HepG2 (cell line): Measurements from ENCODE around the gene BAMBI. TPM values are rescaled to one million over a fixed set of nuclear protein-coding genes. Genes with fewer than 3 reads are reported as not detected.

Source experiments
- BCL3 ChIP-seq: sonication (generic); formaldehyde crosslinking; IDR thresholded peaks from 2 replicates; pipeline ENCODE4 v1.5.1; 2020; ENCODE audit warnings: mild to moderate bottlenecking, missing genetic modification reagents, moderate library complexity
- CENPX ChIP-seq: sonication (generic); formaldehyde crosslinking; IDR thresholded peaks from 2 replicates; pipeline ENCODE4 v1.9.0; 2021; ENCODE audit warnings: mild to moderate bottlenecking, missing genetic modification reagents, moderate library complexity
- DMAP1 ChIP-seq: IDR thresholded peaks from 2 replicates; pipeline ENCODE4 v1.6.1; 2016
- E2F5 ChIP-seq: sonication (generic); formaldehyde crosslinking; conservative IDR thresholded peaks from 2 replicates; pipeline ENCODE4 v1.4.0; 2020; ENCODE audit warnings: missing genetic modification reagents
- FOXO1 ChIP-seq: sonication (generic); formaldehyde crosslinking; IDR thresholded peaks from 2 replicates; pipeline ENCODE4 v1.4.0; 2020; ENCODE audit warnings: missing genetic modification reagents
- FOXP1 ChIP-seq, 2 experiments: fragments of 450-650 bp in 1 of 2; IDR thresholded peaks; 2 replicates each; pipeline ENCODE4 v1.6.1; 2017 to 2018; ENCODE audit warnings: antibody characterized with exemption in 1 of 2
- HNF1B ChIP-seq: sonication (generic); formaldehyde crosslinking; IDR thresholded peaks from 2 replicates; pipeline ENCODE4 v1.5.1; 2020; ENCODE audit warnings: mild to moderate bottlenecking, moderate library complexity, missing genetic modification reagents
- HOXA3 ChIP-seq: sonication (generic); formaldehyde crosslinking; IDR thresholded peaks from 2 replicates; pipeline ENCODE4 v1.5.0; 2020; ENCODE audit warnings: missing genetic modification reagents
- NBN ChIP-seq: fragments of 450-650 bp; conservative IDR thresholded peaks from 2 replicates; pipeline ENCODE4 v1.6.1; 2017
- RBFOX2 ChIP-seq: fragments of 200-400 bp; formaldehyde crosslinking; IDR thresholded peaks from 2 replicates; pipeline ENCODE4 v1.6.1; 2017; ENCODE audit warnings: low read depth, mild to moderate bottlenecking, low read length
- ZNF124 ChIP-seq: sonication (generic); formaldehyde crosslinking; IDR thresholded peaks from 2 replicates; pipeline ENCODE4 v1.4.0; 2020; ENCODE audit warnings: missing genetic modification reagents
- ZNF33B ChIP-seq: sonication (generic); formaldehyde crosslinking; IDR thresholded peaks from 2 replicates; pipeline ENCODE4 v1.5.1; 2020; ENCODE audit warnings: mild to moderate bottlenecking, missing genetic modification reagents
- ZNF513 ChIP-seq: sonication (generic); formaldehyde crosslinking; conservative IDR thresholded peaks from 2 replicates; pipeline ENCODE4 v1.5.0; 2020; ENCODE audit warnings: missing genetic modification reagents
- ZNF574 ChIP-seq: sonication (generic); formaldehyde crosslinking; IDR thresholded peaks from 2 replicates; pipeline ENCODE4 v1.4.0; 2020; ENCODE audit warnings: missing genetic modification reagents
- ZNF720 ChIP-seq: sonication (generic); formaldehyde crosslinking; IDR thresholded peaks from 2 replicates; pipeline ENCODE4 v1.4.0; 2020; ENCODE audit warnings: missing genetic modification reagents
- polyA plus RNA-seq, 8 experiments: library from polyadenylated mRNA; depleted of rRNA in 3 of 8; stranded (reverse) in 7 of 8; unstranded in 1 of 8; fragments of >200 nt; fragmentation: Illumina TruSeq in 4 of 8; extraction: Trizol in 4 of 8; gene quantifications; 2 replicates each; pipeline versions ENCODE4 v1.2.1 to v1.2.3, GENCODE V29; 2011 to 2016; ENCODE audit warnings: low read depth in 4 of 8, missing spikeins in 1 of 8, mixed read lengths in 1 of 8; ENCODE audit not compliant: insufficient read depth in 1 of 8
- total RNA-seq, 5 experiments: library from RNA; depleted of rRNA; stranded (reverse); fragments of >200 nt; fragmentation: Illumina TruSeq; extraction: Trizol; gene quantifications; 2 replicates each; pipeline ENCODE4 v1.2.3, GENCODE V29; 2016; ENCODE audit warnings: low read depth in 1 of 5
- TF ChIP-seq, protein P1 (sequence below): sonication (generic); formaldehyde crosslinking; IDR thresholded peaks from 2 replicates; pipeline ENCODE4 v1.4.0; 2020; ENCODE audit warnings: missing genetic modification reagents
- TF ChIP-seq, protein P2 (sequence below): sonication (generic); formaldehyde crosslinking; IDR thresholded peaks from 2 replicates; pipeline ENCODE4 v1.4.0; 2020; ENCODE audit warnings: missing genetic modification reagents, mild to moderate bottlenecking, borderline replicate concordance

BAMBI gene
- total and polyA plus RNA-seq, 2 of the 13 experiments (the other 11 are each of a cell fraction or from before 2014, with no cell fraction given) = 12.0 to 23.6 TPM

DNA sequence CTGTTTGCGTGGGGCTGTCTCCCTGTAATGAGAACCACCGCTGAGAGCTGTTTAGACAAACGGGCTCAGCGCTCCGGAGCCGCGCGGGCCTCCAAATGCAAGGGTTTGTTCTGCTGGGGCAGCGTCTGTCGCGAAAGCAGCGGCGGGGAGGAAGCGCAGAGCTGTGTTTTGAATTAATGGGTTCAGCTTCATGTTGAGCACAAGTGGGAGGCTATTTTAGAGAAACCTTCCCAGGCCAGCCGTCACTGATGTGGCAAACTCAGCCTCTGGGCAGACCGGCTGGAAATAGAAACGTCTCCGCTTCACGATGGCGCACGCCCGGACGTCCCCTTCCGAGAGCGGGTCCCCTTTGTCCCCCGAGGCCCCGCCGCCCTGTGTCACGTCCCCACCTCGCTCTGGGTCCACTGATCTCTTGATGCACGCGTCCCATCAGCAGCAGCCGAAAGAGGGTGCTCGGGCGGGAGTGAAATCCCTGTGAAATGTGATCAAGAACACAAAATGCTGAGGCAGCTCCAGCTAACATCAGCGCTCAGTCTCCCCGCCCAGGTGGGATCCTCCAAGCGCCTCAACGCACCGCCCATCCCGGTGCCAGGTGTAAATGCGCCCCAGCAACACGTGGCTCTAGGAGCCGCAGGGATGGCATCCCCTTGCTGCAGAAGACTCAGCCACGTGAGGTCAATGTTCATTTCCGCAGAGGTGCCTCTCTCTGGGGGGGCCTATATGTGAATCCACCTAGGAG, 44.9 kb downstream of the BAMBI start (continued):
- no peak for TF ChIP-seq ZNF513 (CRISPR knock-in tag)
- TF ChIP-seq NBN = no peak
- TF ChIP-seq, protein P1, sequence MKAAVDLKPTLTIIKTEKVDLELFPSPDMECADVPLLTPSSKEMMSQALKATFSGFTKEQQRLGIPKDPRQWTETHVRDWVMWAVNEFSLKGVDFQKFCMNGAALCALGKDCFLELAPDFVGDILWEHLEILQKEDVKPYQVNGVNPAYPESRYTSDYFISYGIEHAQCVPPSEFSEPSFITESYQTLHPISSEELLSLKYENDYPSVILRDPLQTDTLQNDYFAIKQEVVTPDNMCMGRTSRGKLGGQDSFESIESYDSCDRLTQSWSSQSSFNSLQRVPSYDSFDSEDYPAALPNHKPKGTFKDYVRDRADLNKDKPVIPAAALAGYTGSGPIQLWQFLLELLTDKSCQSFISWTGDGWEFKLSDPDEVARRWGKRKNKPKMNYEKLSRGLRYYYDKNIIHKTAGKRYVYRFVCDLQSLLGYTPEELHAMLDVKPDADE = no peak
- no peak for TF ChIP-seq ZNF124 (CRISPR knock-in tag)
- TF ChIP-seq ZNF574 (CRISPR knock-in tag) = peak; percentile 33; the same call in 1 of the 2 replicates
- TF ChIP-seq, protein P2, sequence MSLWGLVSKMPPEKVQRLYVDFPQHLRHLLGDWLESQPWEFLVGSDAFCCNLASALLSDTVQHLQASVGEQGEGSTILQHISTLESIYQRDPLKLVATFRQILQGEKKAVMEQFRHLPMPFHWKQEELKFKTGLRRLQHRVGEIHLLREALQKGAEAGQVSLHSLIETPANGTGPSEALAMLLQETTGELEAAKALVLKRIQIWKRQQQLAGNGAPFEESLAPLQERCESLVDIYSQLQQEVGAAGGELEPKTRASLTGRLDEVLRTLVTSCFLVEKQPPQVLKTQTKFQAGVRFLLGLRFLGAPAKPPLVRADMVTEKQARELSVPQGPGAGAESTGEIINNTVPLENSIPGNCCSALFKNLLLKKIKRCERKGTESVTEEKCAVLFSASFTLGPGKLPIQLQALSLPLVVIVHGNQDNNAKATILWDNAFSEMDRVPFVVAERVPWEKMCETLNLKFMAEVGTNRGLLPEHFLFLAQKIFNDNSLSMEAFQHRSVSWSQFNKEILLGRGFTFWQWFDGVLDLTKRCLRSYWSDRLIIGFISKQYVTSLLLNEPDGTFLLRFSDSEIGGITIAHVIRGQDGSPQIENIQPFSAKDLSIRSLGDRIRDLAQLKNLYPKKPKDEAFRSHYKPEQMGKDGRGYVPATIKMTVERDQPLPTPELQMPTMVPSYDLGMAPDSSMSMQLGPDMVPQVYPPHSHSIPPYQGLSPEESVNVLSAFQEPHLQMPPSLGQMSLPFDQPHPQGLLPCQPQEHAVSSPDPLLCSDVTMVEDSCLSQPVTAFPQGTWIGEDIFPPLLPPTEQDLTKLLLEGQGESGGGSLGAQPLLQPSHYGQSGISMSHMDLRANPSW (CRISPR knock-in tag) = no peak
- no peak for TF ChIP-seq FOXP1 (IDR thresholded peaks at IDR 0.05)
- no peak for TF ChIP-seq FOXP1 (CRISPR knock-in tag; IDR thresholded peaks at IDR 0.05)
- no peak for TF ChIP-seq BCL3 (CRISPR knock-in tag)
- TF ChIP-seq HNF1B (CRISPR knock-in tag) = peak; percentile 49; the same call in 1 of the 2 replicates
- peak; percentile 64 for TF ChIP-seq RBFOX2
- TF ChIP-seq DMAP1 (CRISPR knock-in tag) = no peak
- no peak; the same call in 1 of the 2 replicates for TF ChIP-seq ZNF33B
- TF ChIP-seq CENPX = no peak
- peak; percentile 32 for TF ChIP-seq HOXA3 (CRISPR knock-in tag)
- TF ChIP-seq E2F5 (CRISPR knock-in tag) = no peak
- TF ChIP-seq FOXO1 = no peak
- no peak for TF ChIP-seq ZNF720 (CRISPR knock-in tag)
